Erythroblast (primary cell): ENCODE results near the gene IQSEC1.

Experiments
- GATA1 ChIP-seq: IDR thresholded peaks from 2 replicates; pipeline ENCODE4 v1.6.1; 2011; ENCODE audit warnings: low read depth, mild to moderate bottlenecking, control low read depth, low read length, moderate library complexity
- POLR2A ChIP-seq: IDR thresholded peaks from 2 replicates; pipeline ENCODE4 v1.6.1; 2011; ENCODE audit warnings: mild to moderate bottlenecking, low read length

DNA sequence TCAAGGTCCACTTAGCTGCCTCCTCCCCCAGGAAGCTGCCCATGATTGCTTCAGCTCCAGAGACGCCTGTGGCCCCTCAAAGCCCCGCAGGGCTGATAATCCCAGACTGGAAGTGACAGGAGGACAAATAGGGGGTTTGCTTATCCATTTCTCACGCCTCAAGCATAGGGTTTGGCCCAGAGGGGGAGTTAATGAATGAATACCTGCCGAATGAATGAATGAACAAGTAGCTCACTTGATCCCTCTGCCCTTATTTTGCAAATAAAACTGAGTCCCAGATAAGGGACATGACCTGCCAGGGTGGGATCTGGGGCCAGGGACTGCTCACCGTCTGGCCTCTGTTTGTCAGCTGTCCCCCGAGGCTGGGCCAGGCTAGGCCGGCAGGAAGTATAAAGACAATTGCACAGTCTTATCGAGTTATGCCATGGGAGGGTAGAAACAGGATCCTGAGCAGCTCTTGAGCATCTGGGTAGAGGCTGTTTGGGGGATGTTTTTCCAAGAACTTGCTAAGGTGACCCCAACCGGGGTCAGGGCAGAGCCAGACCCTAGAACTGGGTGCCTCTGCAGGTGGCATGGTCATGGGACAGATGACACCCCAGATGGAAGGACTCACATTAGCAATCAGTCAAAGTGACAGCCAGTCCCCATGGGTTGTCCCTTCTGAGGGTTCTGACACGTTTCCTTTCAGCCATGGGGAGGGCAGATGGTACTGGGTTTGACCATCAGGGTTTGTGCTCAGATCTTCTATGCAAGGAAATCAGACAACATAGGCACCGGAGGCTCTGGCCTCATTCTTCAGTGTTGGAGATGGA lies 45.0 kb downstream of the IQSEC1 start:
- no peak for TF ChIP-seq POLR2A
- TF ChIP-seq GATA1 = no peak
